Measurements from ENCODE around the gene MORN3. TPM values are rescaled to one million over a fixed set of nuclear protein-coding genes. Genes with fewer than 3 reads are reported as not detected.
"Not testable (repeated sequence)": the region's sequence is repeated elsewhere in the genome, so short reads cannot be mapped to it uniquely, and the experiment has no call there.

Gene MORN3
- total and polyA plus RNA-seq, 8 donors, result 0.19 to 0.99 (median 0.50) TPM

GRCh38 chr12:121637231-121637914, 32.1 kb downstream of the MORN3 start:
- WGBS, 2 donors, result 75 to 76% methylated on average over 10 of the region's 10 CpGs
- H3K4me3 ChIP-seq, result no peak overlapping the region
- FAIRE-seq (no peak), ATAC-seq (peak in 3 of 4 donors; percentile 13 to 27 (median 14)), DNase-seq (peak in 2 of 6 donors; percentile 33 to 53)
- no peaks in the 10 kb centered on the region for H3K9me3 ChIP-seq
- TF ChIP-seq CTCF (IDR thresholded peaks at IDR 0.05), result no peak
- no peaks in the 10 kb centered on the region for H3K36me3 ChIP-seq
- peaks cover 7 to 10% (median 8%) of the 10 kb centered on the region in 3 donors for H3K4me1 ChIP-seq
- H3K27me3 ChIP-seq, result no peaks in the 10 kb centered on the region
- intact Hi-C loops (cut with DNase I), result no loop called here
- H3K27ac ChIP-seq, result no peak overlapping the region

- Histone ChIP-seq H3K4me1 (peaks cover 7 to 10% (median 10%) of the 10 kb centered on the region in 3 donors), H3K36me3 (no peaks in the 10 kb centered on the region), H3K27ac (no peak overlapping the region), H3K4me3 (no peak overlapping the region), H3K27me3 (no peaks in the 10 kb centered on the region), H3K9me3 (no peaks in the 10 kb centered on the region)
- TF ChIP-seq CTCF (IDR thresholded peaks at IDR 0.05), result no peak
- DNase-seq, result no peak
- FAIRE-seq, result no peak
- WGBS, 2 donors, result 87 to 95% methylated on average over 13 of the region's 13 CpGs
- intact Hi-C loops (cut with DNase I), result no loop called here
- ATAC-seq, result no peak
Observed at GRCh38 chr12:121634836-121635235, 34.6 kb downstream of the MORN3 start.

GRCh38 chr12:121633833-121634196, 35.6 kb downstream of the MORN3 start:
- H3K27ac ChIP-seq; H3K4me3 ChIP-seq; DNase-seq; H3K36me3 ChIP-seq; H3K9me3 ChIP-seq; ATAC-seq; H3K27me3 ChIP-seq; FAIRE-seq; intact Hi-C loops (cut with DNase I): not testable (repeated sequence)
- 90 to 100% methylated on average over 4 to 5 of the region's 11 CpGs for WGBS, 2 donors
- peaks cover 7 to 15% (median 10%) of the 10 kb centered on the region in 3 donors for H3K4me1 ChIP-seq

GRCh38 chr12:121632069-121632970, 37.1 kb downstream of the MORN3 start:
- Histone ChIP-seq H3K36me3 (no peaks in the 10 kb centered on the region), H3K27ac (peak overlapping the region; percentile 42 to 69 (median 65)), H3K27me3 (no peaks in the 10 kb centered on the region), H3K9me3 (no peaks in the 10 kb centered on the region), H3K4me1 (peaks cover 7 to 27% (median 13%) of the 10 kb centered on the region in 3 donors), H3K4me3 (no peak overlapping the region)
- FAIRE-seq (no peak), DNase-seq (no peak), ATAC-seq (peak in 1 of 4 donors; percentile 4)
- intact Hi-C loops (cut with DNase I), result no loop called here
- no peak for TF ChIP-seq CTCF (IDR thresholded peaks at IDR 0.05)
- 73 to 77% methylated on average over 11 of the region's 11 CpGs for WGBS, 2 donors

- WGBS, 2 donors, result 88 to 89% methylated on average over 7 of the region's 7 CpGs
- Histone ChIP-seq H3K27ac (no peak overlapping the region), H3K4me1 (peaks cover 7 to 24% (median 14%) of the 10 kb centered on the region in 3 donors), H3K27me3 (no peaks in the 10 kb centered on the region), H3K9me3 (no peaks in the 10 kb centered on the region), H3K36me3 (no peaks in the 10 kb centered on the region), H3K4me3 (no peak overlapping the region)
- no peak for TF ChIP-seq CTCF (IDR thresholded peaks at IDR 0.05)
- DNase-seq (no peak), FAIRE-seq (no peak), ATAC-seq (no peak)
- intact Hi-C loops (cut with DNase I), result no loop called here
Observed at GRCh38 chr12:121630791-121631355, 38.6 kb downstream of the MORN3 start.

All from pancreas (tissue), 10 donors.